ENCODE data around the gene EPRS1.

GRCh38 chr1:220084460-220084859 is 38.2 kb upstream of the EPRS1 start:
- TF ChIP-seq, protein P1, sequence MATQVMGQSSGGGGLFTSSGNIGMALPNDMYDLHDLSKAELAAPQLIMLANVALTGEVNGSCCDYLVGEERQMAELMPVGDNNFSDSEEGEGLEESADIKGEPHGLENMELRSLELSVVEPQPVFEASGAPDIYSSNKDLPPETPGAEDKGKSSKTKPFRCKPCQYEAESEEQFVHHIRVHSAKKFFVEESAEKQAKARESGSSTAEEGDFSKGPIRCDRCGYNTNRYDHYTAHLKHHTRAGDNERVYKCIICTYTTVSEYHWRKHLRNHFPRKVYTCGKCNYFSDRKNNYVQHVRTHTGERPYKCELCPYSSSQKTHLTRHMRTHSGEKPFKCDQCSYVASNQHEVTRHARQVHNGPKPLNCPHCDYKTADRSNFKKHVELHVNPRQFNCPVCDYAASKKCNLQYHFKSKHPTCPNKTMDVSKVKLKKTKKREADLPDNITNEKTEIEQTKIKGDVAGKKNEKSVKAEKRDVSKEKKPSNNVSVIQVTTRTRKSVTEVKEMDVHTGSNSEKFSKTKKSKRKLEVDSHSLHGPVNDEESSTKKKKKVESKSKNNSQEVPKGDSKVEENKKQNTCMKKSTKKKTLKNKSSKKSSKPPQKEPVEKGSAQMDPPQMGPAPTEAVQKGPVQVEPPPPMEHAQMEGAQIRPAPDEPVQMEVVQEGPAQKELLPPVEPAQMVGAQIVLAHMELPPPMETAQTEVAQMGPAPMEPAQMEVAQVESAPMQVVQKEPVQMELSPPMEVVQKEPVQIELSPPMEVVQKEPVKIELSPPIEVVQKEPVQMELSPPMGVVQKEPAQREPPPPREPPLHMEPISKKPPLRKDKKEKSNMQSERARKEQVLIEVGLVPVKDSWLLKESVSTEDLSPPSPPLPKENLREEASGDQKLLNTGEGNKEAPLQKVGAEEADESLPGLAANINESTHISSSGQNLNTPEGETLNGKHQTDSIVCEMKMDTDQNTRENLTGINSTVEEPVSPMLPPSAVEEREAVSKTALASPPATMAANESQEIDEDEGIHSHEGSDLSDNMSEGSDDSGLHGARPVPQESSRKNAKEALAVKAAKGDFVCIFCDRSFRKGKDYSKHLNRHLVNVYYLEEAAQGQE (IDR thresholded peaks at IDR 0.05), result no peak
- TF ChIP-seq CTCF (IDR thresholded peaks at IDR 0.05; ENCODE audit: low read depth, low read length, missing input control) (no peak), EGR1 (IDR thresholded peaks at IDR 0.05; ENCODE audit: low read depth in 2 of 2) (no peak), FOXA2 (IDR thresholded peaks at IDR 0.05) (no peak), TAF1 (conservative IDR thresholded peaks at IDR 0.05) (no peak), YY1 (IDR thresholded peaks at IDR 0.05) (no peak), NR2F2 (IDR thresholded peaks at IDR 0.05) (no peak), JUND (IDR thresholded peaks at IDR 0.05) (no peak), GABPA (IDR thresholded peaks at IDR 0.05 in 1 of 2, conservative IDR thresholded peaks at IDR 0.05 in 1 of 2) (no peak), HNF4G (IDR thresholded peaks at IDR 0.05) (no peak), RAD21 (IDR thresholded peaks at IDR 0.05) (no peak), RXRA (IDR thresholded peaks at IDR 0.05) (peak; percentile 8 to 44)
- TF ChIP-seq, protein P2, sequence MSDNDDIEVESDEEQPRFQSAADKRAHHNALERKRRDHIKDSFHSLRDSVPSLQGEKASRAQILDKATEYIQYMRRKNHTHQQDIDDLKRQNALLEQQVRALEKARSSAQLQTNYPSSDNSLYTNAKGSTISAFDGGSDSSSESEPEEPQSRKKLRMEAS (IDR thresholded peaks at IDR 0.05), result no peak
- TF ChIP-seq, protein P3, sequence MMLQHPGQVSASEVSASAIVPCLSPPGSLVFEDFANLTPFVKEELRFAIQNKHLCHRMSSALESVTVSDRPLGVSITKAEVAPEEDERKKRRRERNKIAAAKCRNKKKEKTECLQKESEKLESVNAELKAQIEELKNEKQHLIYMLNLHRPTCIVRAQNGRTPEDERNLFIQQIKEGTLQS (IDR thresholded peaks at IDR 0.05), result no peak

Data from liver (tissue), 3 donors.